NCI-H187 (cell line): ENCODE measurements around the gene OR2V1.
"Not testable (repeated sequence)": the region's sequence is repeated elsewhere in the genome, so short reads cannot be mapped to it uniquely, and the experiment has no call there.

Experiments used
- DNase-seq, 2 experiments: peaks; one replicate each; lab custom pipeline; 2025; lab: John Stamatoyannopoulos, UW

OR2V1 gene

DNA sequence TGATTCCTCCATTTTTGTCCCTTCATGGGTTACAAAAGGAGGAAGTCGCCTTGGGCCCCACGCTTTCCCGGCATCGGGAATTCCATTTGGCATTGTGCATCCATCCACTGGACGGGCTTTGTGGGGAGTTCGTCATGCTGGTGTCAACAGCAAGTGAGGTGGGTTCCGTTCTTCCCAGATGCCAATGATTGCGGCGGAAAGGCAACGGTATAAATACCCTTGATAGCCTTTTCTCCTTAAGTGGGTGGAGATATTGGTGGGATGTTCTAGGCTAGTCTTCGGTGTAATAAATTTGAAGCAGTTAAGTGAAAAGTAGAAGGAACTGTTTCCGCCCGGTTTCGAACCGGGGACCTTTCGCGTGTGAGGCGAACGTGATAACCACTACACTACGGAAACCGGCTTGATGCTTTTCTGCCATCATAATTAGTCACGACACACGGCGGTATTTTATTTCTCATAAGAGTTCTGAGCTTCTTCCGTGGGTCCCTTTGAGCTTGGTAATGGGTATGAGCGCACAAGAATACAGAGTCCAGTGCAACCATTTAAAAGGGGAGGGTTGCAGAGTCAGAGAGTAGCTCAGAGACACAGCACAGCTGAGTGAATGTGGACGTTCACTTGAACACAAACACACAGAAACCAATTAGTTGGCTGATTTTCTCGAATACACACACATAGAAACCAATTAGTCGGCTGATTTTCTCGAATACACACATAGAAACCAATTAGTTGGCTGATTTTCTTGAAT, 28.9 kb downstream of the OR2V1 start:
- DNase-seq = not testable (repeated sequence)

DNA sequence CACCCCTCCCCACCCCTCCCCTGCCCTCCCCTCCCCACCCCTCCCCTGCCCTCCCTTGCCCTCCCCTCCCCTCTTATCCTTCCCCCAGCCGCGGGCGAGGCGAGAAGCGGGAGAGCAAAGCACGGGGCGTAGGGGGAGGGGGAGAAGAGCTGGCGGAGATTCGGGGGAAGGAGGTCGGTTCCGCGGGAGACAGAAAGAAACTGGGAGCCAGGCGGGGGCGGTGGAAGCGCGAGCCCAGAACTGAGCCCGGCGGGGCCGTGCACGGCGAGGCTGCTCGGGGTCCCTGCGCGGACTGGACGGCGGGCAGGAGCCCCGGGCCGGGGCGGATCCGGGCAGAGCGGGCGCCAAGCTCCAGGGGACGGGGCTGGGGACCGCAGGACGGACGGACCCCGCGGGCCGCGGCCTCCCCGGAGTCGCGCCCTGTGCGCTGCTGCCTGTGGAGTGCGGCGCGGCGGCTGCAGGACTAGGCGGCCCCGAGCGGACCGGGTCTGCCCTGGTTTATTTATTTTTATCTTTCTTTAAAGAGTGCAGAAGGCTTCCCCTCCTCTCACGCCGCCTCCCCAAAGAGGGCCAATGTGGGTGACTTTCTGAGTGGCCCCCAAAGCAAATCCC, 29.8 kb downstream of the OR2V1 start:
- DNase-seq = not testable (repeated sequence)

DNA sequence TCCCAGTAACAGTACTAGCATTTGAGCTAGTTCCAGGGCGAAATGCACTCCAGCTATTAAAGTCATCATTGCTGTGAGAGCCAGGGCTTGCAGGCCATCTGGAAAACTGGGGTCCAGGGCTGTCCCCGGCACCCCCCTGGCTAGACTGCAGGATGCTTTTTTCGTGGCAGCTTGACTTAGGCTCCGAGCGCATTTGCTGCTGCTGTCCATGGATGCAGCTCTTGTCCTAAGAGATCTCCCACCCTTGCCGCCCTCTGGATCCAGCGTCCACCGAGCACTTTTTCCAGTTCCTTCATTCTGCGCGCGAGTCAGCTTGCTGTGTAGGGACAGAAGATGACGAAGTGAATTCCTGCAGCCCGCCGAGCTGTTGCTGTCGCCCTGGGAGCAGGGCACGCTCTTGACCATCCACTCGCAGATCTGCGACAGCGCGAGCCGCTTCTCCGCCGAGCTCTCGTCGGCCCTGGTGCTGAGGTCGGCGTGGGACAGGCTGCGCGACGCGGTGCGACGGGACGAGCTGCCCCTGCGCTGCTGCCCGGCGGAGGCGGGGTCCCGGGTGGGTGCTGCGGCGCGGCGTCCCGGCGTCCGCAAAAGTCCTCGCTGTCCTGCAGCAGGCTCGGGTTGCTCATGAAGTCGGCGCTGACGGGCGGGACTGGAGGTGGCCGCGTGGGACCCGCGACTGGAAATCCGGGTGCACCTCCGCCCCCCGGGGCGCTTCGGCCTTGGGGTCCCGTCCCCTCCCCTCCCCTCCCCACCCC, 30.7 kb downstream of the OR2V1 start:
- DNase-seq = no peak

DNA sequence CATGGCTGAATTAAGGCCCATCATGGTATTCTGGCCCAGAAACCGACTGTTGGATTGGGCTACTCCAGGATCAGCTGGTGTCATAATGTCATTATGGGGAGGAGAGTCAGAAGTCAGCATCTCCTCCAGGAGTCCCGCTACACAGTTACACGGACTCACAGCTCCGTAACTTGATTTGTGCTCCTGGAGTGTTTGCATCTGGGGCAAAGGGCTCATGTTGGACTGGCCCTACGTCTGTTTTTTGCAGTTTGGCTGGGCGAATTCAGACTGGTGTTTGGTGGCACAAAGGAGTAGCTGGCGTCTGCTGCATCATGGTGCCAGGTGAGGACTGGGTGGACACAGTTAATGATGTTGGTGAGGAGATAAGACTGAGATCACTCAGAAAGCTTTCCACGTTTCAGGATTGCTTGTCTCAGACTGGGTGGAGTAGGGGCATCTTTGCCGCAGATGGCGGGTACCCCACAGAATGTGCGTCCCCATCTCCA, 31.3 kb downstream of the OR2V1 start:
- no peak for DNase-seq

DNA sequence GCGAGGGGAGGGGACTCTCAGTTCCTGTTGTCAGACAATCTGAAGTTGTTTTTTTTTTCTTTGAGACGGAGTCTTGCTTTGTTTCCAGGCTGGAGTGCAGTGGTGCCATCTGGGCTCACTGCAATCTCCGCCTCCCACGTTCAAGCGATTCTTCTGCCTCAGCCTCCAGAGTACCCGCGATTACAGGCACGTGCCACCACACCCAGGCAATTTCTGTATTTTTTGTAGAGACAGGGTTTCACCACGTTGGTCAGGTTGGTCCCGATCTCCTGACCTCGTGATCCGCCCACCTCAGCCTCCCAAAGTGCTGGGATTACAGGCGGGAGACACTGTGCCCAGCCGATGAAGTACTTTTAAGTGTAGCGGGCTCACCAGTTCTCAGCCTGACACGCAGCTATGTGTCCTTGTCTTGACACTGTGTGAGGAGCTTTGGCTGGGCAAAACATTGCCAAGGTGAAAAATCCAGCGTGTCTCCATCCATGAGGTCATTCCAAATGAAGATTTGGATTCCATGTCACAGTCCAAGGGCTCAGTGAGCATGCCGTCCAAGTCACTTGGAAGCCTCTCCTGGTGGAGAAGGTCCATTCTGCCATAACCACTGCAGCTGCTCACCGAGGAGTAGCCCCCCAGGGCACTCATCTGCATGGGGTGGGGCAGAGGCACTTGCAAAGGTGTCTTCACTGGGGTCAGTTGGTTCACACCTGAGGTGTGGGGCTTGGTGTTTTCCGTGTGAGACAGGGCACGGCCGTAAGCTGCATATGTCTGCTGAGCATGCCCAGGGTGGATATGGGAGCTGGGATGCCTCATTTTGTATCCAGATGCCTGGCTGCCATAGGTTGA, 32.0 kb downstream of the OR2V1 start:
- no peak for DNase-seq

DNA sequence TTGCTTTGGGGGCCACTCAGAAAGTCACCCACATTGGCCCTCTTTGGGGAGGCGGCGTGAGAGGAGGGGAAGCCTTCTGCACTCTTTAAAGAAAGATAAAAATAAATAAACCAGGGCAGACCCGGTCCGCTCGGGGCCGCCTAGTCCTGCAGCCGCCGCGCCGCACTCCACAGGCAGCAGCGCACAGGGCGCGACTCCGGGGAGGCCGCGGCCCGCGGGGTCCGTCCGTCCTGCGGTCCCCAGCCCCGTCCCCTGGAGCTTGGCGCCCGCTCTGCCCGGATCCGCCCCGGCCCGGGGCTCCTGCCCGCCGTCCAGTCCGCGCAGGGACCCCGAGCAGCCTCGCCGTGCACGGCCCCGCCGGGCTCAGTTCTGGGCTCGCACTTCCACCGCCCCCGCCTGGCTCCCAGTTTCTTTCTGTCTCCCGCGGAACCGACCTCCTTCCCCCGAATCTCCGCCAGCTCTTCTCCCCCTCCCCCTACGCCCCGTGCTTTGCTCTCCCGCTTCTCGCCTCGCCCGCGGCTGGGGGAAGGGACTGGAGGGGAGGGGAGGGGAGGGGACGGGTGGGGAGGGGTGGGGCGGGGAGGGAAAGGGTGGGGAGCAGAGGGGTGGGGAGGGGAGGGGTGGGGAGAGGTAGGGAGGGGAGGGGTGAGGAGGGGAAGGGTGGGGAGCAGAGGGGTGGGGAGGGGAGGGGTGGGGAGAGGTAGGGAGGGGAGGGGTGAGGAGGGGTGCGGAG, 33.0 kb downstream of the OR2V1 start:
- DNase-seq = not testable (repeated sequence)

DNA sequence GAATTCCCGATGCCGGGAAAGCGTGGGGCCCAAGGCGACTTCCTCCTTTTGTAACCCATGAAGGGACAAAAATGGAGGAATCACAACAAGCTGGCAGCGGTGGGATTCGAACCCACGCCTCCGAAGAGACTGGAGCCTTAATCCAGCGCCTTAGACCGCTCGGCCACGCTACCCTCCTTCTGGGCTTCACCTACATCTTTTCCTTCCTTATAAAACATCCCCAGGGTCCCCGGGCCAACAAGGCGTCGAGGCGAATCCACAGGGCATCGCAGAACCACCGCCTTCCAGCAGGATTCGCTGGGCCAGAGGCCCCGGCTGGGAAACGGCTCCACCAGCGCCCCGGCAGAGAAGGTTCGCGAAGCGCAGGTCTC, 33.6 kb downstream of the OR2V1 start:
- not testable (repeated sequence) for DNase-seq

DNA sequence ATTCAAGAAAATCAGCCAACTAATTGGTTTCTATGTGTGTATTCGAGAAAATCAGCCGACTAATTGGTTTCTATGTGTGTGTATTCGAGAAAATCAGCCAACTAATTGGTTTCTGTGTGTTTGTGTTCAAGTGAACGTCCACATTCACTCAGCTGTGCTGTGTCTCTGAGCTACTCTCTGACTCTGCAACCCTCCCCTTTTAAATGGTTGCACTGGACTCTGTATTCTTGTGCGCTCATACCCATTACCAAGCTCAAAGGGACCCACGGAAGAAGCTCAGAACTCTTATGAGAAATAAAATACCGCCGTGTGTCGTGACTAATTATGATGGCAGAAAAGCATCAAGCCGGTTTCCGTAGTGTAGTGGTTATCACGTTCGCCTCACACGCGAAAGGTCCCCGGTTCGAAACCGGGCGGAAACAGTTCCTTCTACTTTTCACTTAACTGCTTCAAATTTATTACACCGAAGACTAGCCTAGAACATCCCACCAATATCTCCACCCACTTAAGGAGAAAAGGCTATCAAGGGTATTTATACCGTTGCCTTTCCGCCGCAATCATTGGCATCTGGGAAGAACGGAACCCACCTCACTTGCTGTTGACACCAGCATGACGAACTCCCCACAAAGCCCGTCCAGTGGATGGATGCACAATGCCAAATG, 34.1 kb downstream of the OR2V1 start:
- not testable (repeated sequence) for DNase-seq

DNA sequence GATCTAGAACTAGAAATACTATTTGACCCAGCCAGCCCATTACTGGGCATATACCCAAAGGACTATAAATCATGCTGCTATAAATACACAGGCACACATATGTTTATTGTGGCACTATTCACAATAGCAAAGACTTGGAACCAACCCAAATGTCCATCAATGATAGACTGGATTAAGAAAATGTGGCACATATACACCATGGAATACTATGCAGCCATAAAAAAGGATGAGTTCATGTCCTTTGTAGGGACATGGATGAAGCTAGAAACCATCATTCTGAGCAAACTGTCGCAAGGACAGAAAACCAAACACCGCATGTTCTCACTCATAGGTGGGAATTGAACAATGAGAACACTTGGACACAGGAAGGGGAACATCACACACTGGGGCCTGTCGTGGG, 35.8 kb downstream of the OR2V1 start:
- DNase-seq = not testable (repeated sequence)

DNA sequence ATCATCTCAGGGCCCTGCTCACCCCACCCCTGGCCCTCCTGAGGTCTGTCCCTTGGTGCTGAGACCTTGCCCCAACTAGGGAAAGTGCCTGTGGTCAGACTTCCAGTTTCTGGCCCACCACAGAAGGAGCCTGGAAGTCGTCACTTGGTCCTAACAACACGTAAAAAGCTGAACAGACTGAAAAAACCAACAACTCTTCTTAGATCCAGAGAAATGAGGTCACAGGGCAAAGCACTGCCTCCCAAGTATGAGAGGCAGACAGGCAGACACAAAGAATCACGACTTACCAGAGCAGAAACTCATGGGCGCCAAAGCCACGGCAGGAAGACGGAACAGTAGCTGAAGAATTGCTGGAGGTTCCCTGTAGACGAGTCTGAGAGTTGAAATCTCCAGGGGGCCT, 38.5 kb downstream of the OR2V1 start:
- no peak for DNase-seq

DNA sequence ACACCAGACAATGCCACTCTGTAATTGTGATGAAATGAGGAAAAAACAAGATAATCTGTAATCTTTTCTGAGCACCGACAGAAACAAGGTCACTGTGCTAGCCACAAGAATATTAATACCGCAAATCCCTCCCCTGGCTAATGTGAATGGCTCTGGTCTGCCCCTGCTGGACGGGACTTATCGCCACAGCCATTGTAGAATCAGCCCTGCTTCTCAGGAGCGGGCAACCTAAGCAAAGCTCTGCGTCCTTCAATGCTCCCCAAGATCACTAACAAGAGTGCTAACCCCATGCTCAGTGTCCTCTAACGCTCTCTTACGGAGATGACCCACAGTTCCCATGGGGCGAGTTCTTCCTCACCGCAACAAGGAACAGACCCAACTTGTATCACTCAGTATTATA, 42.7 kb downstream of the OR2V1 start:
- DNase-seq = no peak

DNA sequence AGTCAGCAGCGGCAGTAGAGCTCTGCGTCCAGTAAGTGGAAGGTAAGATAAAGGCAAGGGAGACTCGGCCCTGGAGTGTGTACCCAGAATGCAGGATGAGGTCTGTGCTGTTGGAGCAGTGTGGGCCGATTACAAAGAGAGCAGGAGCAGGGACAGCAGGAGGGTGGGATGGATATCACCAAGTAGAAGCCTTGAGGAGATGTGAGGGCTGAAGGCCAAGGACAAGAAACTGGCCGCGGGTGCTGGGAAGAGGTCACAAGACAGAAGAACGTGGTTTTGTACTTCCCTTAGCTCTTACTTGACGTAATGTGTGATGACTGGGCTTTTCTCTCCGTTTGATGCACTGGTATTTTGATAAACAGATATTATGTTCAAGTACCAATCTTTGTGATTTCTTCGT, 43.7 kb downstream of the OR2V1 start:
- no peak for DNase-seq

DNA sequence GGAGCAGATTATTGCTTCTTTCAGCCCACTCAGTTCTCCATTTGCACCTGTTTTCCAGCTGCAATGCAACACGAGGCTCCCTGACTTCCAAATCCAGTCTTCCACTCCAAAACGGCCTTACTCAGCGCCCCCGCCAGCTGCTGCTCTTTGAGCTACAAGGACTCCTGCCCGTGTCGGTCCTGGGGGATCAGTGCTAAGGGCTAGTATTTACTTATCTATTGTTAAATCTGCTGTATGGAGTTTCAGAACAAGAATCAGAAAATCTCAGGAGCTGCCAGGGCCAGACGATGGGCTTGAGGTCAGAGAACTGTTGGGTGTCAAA, 44.1 kb downstream of the OR2V1 start:
- no peak for DNase-seq

DNA sequence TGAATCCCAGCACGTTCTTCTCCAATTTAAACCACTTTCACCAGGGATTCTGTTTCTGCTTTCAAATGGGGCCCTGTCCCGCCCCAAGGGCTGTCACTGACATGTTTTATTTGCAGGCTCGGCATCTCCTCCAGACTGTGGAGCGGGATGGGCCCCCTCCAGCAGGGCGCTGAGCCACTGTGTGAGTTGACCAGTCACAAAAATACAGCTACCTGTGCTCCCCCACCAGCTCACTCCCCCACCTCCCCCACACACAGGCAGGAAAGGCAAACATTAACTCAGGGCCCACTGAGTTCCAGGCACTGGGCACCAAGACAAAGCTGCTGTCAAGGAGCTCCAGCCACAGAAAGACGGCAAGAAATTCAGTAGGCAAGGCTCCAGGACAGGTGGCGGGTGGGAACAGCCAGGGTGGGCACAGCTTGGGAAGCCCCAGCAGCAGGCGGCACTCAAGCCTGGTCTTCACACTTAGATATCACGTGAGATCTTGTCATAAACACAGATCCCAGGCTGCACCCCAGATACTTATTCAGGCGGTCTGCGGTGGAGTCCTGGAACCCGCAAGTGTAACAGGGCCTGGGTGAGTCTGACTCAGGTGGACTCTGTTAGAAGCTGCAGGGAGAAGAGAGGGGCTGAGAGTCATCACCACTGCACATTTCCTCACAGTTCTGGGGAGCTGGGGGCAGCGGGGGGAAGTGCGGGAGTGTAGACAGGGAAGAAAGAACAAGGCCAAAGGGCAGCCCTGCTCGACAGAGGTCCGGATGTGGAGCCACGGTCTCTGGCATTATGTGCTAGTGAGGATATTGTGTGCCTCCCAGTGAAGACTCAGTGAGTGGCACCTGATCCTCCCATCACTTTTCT, 44.7 kb downstream of the OR2V1 start:
- no peak for DNase-seq

DNA sequence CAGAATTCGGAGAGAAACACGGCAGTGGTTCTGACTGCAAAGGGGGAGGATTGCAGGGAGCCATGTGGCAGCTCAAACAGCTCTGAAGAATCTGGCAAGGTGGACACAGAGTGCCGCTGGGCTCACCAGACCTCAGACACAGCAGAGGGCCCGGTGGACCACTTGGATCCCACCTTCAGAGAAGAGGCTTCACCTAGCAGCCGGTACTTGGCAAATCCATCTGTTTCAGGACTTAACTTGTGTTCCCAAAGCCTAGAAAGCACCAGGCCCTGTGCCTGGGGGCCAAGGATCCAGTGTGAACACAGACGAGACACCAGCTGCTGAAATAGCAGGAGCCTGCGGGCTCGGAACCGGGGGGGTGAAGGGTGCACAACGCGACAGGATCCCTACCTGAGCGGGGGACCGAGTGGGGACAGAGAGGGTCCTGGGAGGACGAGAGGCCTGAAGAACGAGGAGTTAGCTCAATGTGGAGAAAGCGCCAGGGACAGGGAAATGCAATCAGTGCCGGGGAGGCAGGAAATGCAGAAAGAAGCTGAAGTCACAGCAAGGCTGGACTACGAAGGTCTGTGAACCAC, 46.3 kb downstream of the OR2V1 start:
- DNase-seq = no peak

DNA sequence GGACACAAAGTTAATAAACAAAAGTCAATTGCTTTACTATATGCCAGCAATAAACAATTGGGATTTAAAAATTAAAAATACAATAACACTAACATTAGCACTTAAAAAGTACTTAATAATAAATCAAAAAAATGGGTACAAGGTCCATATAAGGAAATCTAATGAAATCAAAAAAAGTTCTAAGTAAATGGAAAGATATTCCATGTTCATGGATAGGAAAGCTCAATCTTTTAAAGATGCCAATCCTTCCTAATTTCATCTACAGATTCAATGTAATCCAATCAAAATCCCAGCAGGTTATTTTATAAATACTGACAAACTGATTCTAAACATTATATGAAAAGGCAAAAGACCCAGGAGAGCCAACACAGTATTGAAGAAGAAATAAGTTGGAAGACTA, 49.0 kb downstream of the OR2V1 start:
- no peak for DNase-seq

DNA sequence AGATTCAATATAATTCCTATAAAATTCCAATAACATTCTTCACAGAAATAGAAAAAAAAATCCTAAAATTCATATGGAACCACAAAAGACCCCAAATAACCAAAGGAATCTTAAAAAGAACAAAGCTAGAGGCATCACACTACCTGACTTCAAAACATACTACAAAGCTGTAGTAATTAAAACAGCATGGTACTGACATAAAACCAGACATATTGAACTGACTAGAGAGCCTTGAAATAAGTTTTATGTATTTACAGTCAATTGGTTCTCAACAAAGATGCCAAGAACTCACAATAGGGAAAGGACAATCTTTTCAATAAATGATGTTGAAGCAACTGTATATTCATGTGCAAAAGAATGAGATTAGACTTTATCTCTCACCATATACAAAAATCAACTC, 54.0 kb downstream of the OR2V1 start:
- DNase-seq = no peak
